ENCODE data around the gene RBPJ.

DNA sequence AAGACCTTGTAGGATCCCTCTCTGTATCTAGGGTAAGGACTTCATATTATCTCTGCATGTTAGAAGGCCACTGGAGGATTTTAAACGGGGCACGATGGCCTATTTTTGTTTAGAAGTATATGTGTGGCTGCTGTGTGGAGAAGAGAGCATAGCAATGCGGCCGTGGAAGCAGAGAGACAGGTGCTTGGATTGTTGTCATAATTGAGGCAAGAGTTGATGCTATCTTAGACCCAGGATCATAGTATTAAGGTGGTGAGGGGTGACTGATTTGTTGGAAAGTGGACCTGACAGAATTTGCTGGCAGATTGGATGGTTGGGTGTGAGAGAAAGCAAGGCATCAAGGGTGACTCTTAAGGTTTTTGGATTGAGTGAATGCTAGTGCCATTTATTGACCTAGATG is 106.1 kb downstream of the RBPJ start:
- TF ChIP-seq CTCF (conservative IDR thresholded peaks at IDR 0.05 in 1 of 2, IDR thresholded peaks at IDR 0.05 in 1 of 2; ENCODE audit: low read depth in 1 of 2, low read length in 2 of 2): no peak
- no peak for TF ChIP-seq EZH2 (IDR thresholded peaks at IDR 0.05; ENCODE audit: low read length, missing control alignments)
